ENCODE measurements around the gene REV3L.
"Not testable (repeated sequence)": the region's sequence is repeated elsewhere in the genome, so short reads cannot be mapped to it uniquely, and the experiment has no call there.

REV3L gene

GRCh38 chr6:111482959-111483735, at the start of gene REV3L:
TSS of gene REV3L (minus strand) at chr6:111483218. CDS start at chr6:111482888, 330 bp downstream.
- FAIRE-seq = no peak

- FAIRE-seq = no peak
These were observed 48.2 kb upstream of the REV3L start for GRCh38 chr6:111531185-111531584.

GRCh38 chr6:111530667-111531066, 47.6 kb upstream of the REV3L start:
- FAIRE-seq = no peak

GRCh38 chr6:111530218-111530617, 47.2 kb upstream of the REV3L start:
- FAIRE-seq = no peak

- no peak for FAIRE-seq
These were observed 44.3 kb upstream of the REV3L start for GRCh38 chr6:111527367-111527766.

GRCh38 chr6:111524735-111525134, 41.7 kb upstream of the REV3L start:
- FAIRE-seq = no peak

- FAIRE-seq = no peak
These were observed 41.2 kb upstream of the REV3L start for GRCh38 chr6:111524252-111524651.

GRCh38 chr6:111523484-111524167, 40.6 kb upstream of the REV3L start:
- FAIRE-seq = no peak

- FAIRE-seq = no peak
These were observed 39.5 kb upstream of the REV3L start for GRCh38 chr6:111522393-111523020.

GRCh38 chr6:111521497-111522270, 38.7 kb upstream of the REV3L start:
- no peak for FAIRE-seq

- FAIRE-seq = no peak
These were observed 37.5 kb upstream of the REV3L start for GRCh38 chr6:111520524-111520923.

GRCh38 chr6:111517965-111518364, 34.9 kb upstream of the REV3L start:
- no peak for FAIRE-seq

- FAIRE-seq = no peak
These were observed 32.2 kb upstream of the REV3L start for GRCh38 chr6:111515259-111515658.

- FAIRE-seq = not testable (repeated sequence)
These were observed 31.5 kb upstream of the REV3L start for GRCh38 chr6:111514531-111514930.

GRCh38 chr6:111507219-111507618, 24.2 kb upstream of the REV3L start:
- FAIRE-seq = not testable (repeated sequence)

GRCh38 chr6:111505498-111505897, 22.5 kb upstream of the REV3L start:
- FAIRE-seq = not testable (repeated sequence)

GRCh38 chr6:111503660-111504059, 20.6 kb upstream of the REV3L start:
- no peak for FAIRE-seq

- no peak for FAIRE-seq
These were observed 20.2 kb upstream of the REV3L start for GRCh38 chr6:111503194-111503593.

GRCh38 chr6:111502154-111502553, 19.1 kb upstream of the REV3L start:
- no peak for FAIRE-seq

GRCh38 chr6:111499269-111499793, 16.3 kb upstream of the REV3L start:
- FAIRE-seq = no peak

GRCh38 chr6:111494951-111495635, 12.1 kb upstream of the REV3L start:
- no peak for FAIRE-seq

- no peak for FAIRE-seq
These were observed 9.5 kb upstream of the REV3L start for GRCh38 chr6:111492499-111492898.

Data from islet of Langerhans (tissue), 1 donor.